ENCODE results near the gene NCKAP1.
"Not testable (repeated sequence)": the region's sequence is repeated elsewhere in the genome, so short reads cannot be mapped to it uniquely, and the experiment has no call there.

DNA sequence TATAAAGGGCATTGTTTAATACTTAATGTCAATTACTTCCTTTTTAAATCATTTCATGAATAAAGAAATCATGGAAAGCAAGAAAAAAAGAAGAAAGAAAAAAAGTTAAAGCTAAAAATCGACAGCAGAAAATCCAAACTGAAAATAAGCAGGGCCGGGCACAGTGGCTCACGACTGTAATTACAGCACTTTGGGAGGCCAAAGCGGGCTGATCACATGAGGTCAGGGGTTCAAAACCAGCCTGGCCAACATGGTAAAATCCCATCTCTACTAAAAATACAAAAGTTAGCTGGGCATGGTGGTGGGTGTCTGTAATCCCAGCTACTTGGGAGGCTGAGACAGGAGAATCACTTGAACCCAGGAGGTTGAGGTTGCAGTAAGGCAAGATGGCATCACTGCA is 56.8 kb downstream of the NCKAP1 start:
- TF ChIP-seq CTCF (IDR thresholded peaks at IDR 0.05; ENCODE audit: borderline replicate concordance, extremely low read depth, low read length, poor library complexity, severe bottlenecking); EZH2 (IDR thresholded peaks at IDR 0.05; ENCODE audit: borderline replicate concordance, low read depth, low read length, severe bottlenecking): not testable (repeated sequence)
